SJSA1 (cell line): ENCODE data around the gene FLYWCH1. TPM values are rescaled to one million over a fixed set of nuclear protein-coding genes. Genes with fewer than 3 reads are reported as not detected.
"Not testable (repeated sequence)": the region's sequence is repeated elsewhere in the genome, so short reads cannot be mapped to it uniquely, and the experiment has no call there.

Experiments
- DNase-seq, 2 experiments: peaks; one replicate each; pipeline ENCODE4 v3.0.0-alpha.2; 2015 to 2020; ENCODE audit warnings: low spot score in 2 of 2, low read depth in 1 of 2
- H3K27ac ChIP-seq: fragments of 250-450 bp; sonication (Bioruptor Pico); 2 replicates; pipeline ENCODE4 v1.5.1; 2020; ENCODE audit warnings: mild to moderate bottlenecking, moderate library complexity
- H3K27me3 ChIP-seq: fragments of 250-450 bp; sonication (Bioruptor Pico); replicated peaks from 2 replicates; pipeline ENCODE4 v1.5.1; 2020; ENCODE audit warnings: mild to moderate bottlenecking, moderate library complexity
- H3K36me3 ChIP-seq: fragments of 250-450 bp; sonication (Bioruptor Pico); 2 replicates; pipeline ENCODE4 v1.5.1; 2020; ENCODE audit warnings: mild to moderate bottlenecking
- H3K4me1 ChIP-seq: fragments of 250-450 bp; sonication (Bioruptor Pico); replicated peaks from 2 replicates; pipeline ENCODE4 v1.6.1; 2021; ENCODE audit warnings: mild to moderate bottlenecking
- H3K4me3 ChIP-seq: fragments of 250-450 bp; sonication (Bioruptor Pico); 2 replicates; pipeline ENCODE4 v1.5.1; 2020; ENCODE audit warnings: mild to moderate bottlenecking
- H3K9me3 ChIP-seq: fragments of 250-450 bp; sonication (Bioruptor Pico); replicated peaks from 2 replicates; pipeline ENCODE4 v1.5.1; 2020; ENCODE audit warnings: mild to moderate bottlenecking
- total RNA-seq: library from RNA; depleted of rRNA; stranded (reverse); fragments of >200 nt; shearing (Covaris generic); gene quantifications from 2 replicates; pipeline ENCODE4 v1.2.3, GENCODE V29; 2014

The FLYWCH1 gene
- total RNA-seq, 1 experiment from 2014 or later = 14.7 TPM

DNA sequence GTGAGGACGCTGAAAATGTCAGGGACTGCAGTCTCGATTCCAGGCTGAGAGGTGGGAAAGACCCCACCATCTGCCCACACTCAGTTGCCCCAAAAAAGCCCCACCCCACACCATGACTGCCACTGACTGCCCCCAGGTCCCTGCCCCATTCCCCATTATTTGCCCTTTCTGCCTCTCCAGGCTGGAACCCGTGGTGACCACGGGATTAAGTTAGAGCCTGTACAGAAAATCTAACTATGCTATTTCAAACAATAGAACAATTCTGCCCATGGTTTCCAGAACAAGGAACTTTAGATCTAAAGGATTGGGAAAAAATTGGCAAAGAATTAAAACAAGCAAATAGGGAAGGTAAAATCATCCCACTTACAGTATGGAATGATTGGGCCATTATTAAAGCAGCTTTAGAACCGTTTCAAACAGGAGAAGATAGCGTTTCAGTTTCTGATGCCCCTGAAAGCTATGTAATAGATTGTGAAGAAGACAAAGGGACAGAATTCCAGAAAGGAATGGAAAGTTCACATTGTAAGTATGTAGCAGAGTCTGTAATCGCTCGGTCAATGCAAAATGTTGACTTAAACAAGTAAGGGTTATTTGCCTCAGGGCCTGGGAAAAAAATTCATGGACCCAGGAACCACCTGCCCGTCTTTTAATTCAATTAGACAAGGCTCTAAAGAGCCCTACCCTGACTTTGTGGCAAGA is 14.4 kb downstream of the FLYWCH1 start:
- no peak for DNase-seq
- no peak overlapping the region for H3K4me3 ChIP-seq
- no peak overlapping the region for H3K27ac ChIP-seq
- no peaks in the 10 kb centered on the region for H3K9me3 ChIP-seq
- no peaks in the 10 kb centered on the region for H3K27me3 ChIP-seq
- H3K4me1 ChIP-seq = peaks cover 5% of the 10 kb centered on the region; the same call in 1 of the 2 replicates
- H3K36me3 ChIP-seq = 0 out of 2 replicates have a peak, but pooled peaks cover 6% of the 10 kb centered on the region

DNA sequence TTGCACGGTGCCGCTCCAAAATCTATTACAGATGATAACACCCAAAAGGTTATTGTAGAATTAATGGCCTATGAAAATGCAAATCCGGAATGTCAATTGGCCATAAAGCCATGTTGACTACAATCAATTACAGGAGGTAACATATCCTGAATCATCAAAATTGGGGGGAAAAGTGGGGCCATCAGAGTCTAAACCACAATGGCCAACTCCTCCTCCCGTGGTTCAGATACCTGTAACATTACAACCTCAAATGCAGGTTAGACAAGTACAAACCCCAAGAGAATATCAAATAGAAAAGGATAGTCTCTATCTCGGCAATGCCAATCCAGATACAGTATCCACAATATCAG is 14.9 kb downstream of the FLYWCH1 start:
- no peak overlapping the region for H3K27ac ChIP-seq
- H3K9me3 ChIP-seq = no peaks in the 10 kb centered on the region
- H3K4me1 ChIP-seq = peaks cover 5% of the 10 kb centered on the region; the same call in 1 of the 2 replicates
- DNase-seq = no peak
- 0 out of 2 replicates have a peak, but pooled peaks cover 6% of the 10 kb centered on the region for H3K36me3 ChIP-seq
- no peak overlapping the region for H3K4me3 ChIP-seq
- H3K27me3 ChIP-seq = no peaks in the 10 kb centered on the region

DNA sequence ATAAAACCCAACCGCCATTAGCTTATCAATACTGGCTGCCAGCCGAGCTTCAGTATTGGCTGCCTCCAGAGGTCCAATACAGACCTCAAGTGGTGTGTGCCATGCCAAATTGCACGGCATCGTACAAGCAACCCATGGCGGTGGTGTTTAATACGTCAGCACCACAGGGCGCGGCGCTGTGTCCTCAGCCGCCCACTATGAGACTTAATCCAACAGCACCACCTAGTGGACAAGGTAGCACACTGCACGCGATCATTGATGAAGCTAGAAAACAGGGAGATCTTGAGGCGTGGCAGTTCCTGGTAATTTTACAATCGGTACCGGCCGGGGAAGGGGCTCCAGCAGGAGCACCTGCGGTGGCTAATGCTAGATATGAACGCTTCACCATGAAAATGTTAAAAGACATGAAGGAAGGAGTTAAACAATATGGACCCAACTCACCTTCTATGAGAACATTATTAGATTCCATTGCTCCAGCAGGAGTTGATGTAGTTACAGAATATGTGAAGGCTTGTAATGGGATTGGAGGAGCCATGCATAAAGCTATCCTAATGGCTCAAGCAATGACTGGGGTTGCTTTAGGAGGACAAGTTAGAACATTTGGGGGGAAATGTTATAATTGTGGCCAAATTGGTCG is 15.4 kb downstream of the FLYWCH1 start:
- Histone ChIP-seq H3K9me3 (no peaks in the 10 kb centered on the region), H3K27me3 (no peaks in the 10 kb centered on the region), H3K4me3 (no peak overlapping the region), H3K27ac (no peak overlapping the region), H3K4me1 (peaks cover 5% of the 10 kb centered on the region; the same call in 1 of the 2 replicates), H3K36me3 (0 out of 2 replicates have a peak, but pooled peaks cover 6% of the 10 kb centered on the region)
- peak; percentile 83 to 86 for DNase-seq

DNA sequence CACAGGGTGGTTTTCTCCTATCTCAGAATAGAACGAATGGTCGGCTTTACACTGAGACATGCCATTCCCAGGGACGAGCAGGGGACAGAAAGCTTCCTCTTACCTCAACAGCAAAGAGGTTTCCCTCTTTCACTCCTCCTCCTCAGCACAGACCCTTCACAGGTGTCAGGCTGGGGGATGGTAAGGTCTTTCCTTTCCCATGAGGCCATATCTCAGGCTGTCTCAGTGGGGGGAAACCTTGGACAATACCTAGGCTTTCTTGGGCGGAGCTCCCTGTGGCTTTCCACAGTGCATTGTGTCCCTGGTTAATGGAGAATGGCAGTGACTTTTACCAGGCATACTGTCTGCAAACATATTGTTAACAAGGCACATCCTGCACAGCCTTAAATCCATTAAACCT is 16.4 kb downstream of the FLYWCH1 start:
- DNase-seq, H3K4me3 ChIP-seq, H3K27ac ChIP-seq, H3K36me3 ChIP-seq, H3K9me3 ChIP-seq, H3K27me3 ChIP-seq, H3K4me1 ChIP-seq: not testable (repeated sequence)

DNA sequence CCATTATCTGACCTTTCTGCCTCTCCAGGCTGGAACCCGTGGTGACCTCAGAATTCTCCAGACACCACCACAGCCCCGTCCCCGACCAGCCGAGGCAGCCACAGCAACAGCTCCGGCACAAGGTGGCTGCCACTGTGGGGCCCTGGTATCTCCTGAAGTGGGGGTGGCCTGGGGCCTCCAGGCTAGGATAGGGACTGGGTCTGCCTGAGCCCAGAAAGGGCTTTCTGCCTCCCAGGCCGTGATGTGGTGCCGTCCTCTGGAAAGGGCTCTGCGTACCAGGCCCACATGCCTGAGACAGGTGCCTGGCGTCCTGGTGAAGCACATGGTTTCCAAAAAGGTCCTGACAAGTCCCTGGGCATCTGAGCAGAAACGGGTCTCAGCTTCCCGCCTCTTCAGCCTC is 17.1 kb downstream of the FLYWCH1 start:
- Histone ChIP-seq H3K36me3 (0 out of 2 replicates have a peak, but pooled peaks cover 6% of the 10 kb centered on the region), H3K4me3 (no peak overlapping the region), H3K4me1 (peaks cover 5% of the 10 kb centered on the region; the same call in 1 of the 2 replicates), H3K9me3 (no peaks in the 10 kb centered on the region), H3K27me3 (no peaks in the 10 kb centered on the region), H3K27ac (no peak overlapping the region)
- no peak for DNase-seq

DNA sequence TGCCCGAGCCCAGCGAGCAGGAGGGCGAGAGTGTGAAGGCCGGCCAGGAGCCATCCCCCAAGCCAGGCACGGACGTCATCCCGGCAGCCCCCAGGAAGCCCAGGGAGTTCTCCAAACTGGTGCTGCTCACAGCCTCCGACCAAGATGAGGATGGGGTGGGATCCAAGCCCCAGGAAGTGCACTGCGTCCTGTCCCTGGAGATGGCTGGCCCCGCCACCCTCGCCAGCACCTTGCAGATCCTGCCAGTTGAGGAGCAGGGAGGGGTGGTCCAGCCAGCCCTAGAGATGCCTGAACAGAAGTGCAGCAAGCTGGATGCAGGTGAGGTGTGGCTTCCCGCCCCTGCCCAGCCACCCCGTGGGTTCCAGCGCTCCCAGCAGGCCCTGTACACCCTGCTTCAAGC is 18.0 kb downstream of the FLYWCH1 start:
- no peaks in the 10 kb centered on the region for H3K9me3 ChIP-seq
- H3K36me3 ChIP-seq = peaks cover 6% of the 10 kb centered on the region; the same call in 1 of the 2 replicates
- H3K27me3 ChIP-seq = no peaks in the 10 kb centered on the region
- no peak for DNase-seq
- no peak overlapping the region for H3K4me3 ChIP-seq
- H3K4me1 ChIP-seq = peaks cover 5% of the 10 kb centered on the region; the same call in 1 of the 2 replicates
- no peak overlapping the region for H3K27ac ChIP-seq

DNA sequence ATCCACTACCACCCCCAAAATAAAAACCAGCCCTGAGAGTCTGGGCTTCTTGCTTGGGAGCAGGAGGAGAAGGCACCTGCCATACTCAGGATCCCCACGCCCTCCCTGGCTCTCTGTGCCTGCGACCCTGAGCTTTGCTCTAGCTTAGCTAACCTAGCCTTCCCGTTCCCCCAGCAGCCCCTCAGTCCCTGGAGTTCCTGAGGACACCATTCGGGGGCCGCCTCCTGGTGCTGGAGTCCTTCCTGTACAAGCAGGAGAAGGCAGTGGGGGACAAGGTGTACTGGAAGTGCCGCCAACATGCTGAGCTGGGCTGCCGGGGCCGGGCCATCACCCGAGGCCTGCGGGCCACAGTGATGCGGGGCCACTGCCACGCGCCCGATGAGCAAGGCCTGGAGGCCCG is 18.5 kb downstream of the FLYWCH1 start:
- H3K36me3 ChIP-seq = peaks cover 6% of the 10 kb centered on the region; the same call in 1 of the 2 replicates
- peaks cover 5% of the 10 kb centered on the region; the same call in 1 of the 2 replicates for H3K4me1 ChIP-seq
- H3K4me3 ChIP-seq = no peak overlapping the region
- H3K27ac ChIP-seq = no peak overlapping the region
- no peak for DNase-seq
- H3K27me3 ChIP-seq = no peaks in the 10 kb centered on the region
- no peaks in the 10 kb centered on the region for H3K9me3 ChIP-seq

DNA sequence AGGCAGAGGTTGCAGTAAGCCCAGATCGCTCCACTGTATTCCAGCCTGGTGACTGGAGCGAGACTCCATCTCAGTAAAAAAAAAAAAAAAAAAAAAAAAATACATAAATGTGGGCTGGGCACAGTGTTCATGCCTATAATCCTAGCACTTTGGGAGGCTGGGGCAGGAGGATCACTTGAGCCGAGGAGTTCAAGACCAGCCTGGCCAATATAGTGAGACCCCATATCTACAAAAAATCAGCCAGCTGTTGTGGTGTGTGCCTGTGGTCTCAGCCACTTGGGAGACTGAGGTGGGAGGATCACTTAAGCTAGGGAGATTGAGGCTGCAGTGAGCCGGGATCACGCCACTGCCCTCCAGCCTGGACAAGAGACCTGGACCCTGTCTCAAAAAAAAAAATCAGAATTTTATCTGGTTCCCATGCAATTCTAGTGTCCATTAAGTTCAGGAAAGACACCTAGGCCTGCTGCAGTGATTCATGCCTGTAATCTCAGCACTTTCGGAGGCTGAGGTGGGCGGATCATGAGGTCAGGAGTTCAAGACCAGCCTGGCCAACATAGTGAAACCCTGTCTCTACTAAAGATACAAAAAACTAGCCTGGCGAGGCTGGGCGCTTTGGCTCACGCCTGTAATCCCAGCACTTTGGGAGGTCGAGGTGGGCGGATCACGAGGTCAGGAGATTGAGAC is 19.6 kb downstream of the FLYWCH1 start:
- not testable (repeated sequence) for H3K4me1 ChIP-seq, H3K27me3 ChIP-seq, H3K4me3 ChIP-seq, H3K36me3 ChIP-seq, H3K9me3 ChIP-seq, DNase-seq, H3K27ac ChIP-seq

DNA sequence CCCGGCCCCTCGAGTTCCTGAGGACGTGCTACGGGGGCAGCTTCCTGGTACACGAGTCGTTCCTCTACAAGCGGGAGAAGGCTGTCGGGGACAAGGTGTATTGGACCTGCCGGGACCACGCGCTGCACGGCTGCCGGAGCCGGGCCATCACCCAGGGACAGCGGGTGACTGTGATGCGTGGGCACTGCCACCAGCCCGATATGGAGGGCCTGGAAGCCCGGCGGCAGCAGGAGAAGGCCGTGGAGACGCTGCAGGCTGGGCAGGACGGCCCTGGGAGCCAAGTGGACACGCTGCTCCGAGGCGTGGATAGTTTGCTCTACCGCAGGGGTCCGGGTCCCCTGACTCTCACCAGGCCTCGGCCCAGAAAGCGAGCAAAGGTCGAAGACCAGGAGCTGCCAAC is 21.4 kb downstream of the FLYWCH1 start:
- Histone ChIP-seq H3K27ac (no peak overlapping the region), H3K4me3 (no peak overlapping the region), H3K9me3 (no peaks in the 10 kb centered on the region), H3K27me3 (no peaks in the 10 kb centered on the region), H3K4me1 (no peaks in the 10 kb centered on the region), H3K36me3 (peaks cover 16% of the 10 kb centered on the region)
- no peak for DNase-seq

DNA sequence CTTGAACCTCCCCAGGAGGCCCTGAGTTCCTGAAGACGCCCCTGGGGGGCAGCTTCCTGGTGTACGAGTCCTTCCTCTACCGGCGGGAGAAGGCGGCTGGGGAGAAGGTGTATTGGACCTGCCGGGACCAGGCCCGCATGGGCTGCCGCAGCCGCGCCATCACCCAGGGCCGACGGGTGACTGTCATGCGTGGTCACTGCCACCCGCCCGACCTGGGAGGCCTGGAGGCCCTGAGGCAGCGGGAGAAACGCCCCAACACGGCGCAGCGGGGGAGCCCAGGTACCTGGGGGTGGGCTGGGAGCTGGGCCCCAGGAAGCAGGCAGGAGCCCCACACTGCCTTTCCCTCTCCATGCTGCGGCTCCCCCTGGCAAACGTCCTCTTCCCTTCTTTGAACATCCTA is 22.0 kb downstream of the FLYWCH1 start:
- H3K36me3 ChIP-seq = peaks cover 18% of the 10 kb centered on the region
- H3K4me1 ChIP-seq = no peaks in the 10 kb centered on the region
- no peaks in the 10 kb centered on the region for H3K9me3 ChIP-seq
- no peak overlapping the region for H3K27ac ChIP-seq
- no peaks in the 10 kb centered on the region for H3K27me3 ChIP-seq
- DNase-seq = no peak
- no peak overlapping the region for H3K4me3 ChIP-seq

DNA sequence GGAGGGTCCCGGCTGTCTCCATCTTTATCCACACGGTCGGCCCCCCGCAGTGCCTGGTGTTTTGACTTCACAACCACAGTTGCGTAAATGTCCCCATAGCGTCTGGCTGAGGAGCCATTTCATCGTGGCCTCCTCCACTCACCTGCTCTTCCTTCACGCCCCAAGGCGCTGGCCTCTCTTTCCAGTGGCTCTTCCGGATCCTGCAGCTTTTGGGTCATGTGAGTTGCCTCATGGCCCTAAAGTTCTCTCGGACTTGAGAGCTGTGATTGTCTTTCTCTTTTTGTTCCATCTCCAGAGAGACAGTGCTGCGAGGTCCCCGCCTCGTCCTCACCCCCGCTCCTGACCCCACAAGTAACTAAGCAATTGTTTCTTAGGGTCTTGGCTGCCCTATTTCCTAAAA is 22.7 kb downstream of the FLYWCH1 start:
- no peaks in the 10 kb centered on the region for H3K4me1 ChIP-seq

DNA sequence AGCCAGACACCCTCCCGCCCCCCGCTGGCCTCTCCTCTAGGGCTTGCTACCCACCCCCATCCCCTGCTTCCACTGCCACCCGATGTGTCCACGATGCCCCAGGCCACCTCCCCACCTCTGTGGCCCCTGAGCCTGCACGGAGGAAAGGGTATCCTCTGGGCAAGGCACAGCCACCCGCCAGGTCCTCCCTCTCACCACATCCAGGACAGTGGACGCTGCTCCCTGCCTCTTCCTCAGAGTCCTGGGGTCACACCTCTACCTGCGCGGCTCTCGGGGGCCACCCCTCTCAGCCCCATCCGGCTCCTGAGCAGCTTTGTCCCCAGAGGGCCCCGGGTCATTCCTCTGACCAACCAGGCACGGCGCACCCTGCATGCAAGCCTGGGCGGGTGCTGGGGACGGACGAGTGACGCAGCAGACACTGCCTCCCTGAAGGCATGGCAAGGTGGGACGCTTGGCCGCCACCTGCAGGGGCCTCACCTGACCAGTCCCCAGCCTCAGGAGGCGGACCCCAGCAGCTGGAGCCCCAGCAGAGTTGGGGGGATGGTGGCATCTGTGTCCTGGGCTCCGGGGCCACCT is 24.8 kb downstream of the FLYWCH1 start:
- Histone ChIP-seq H3K27me3 (no peaks in the 10 kb centered on the region), H3K4me1 (no peaks in the 10 kb centered on the region), H3K36me3 (peaks cover 33% of the 10 kb centered on the region), H3K4me3 (no peak overlapping the region), H3K9me3 (no peaks in the 10 kb centered on the region), H3K27ac (no peak overlapping the region)
- DNase-seq = no peak

More for the DNA sequence above, 22.7 kb downstream of the FLYWCH1 start:
- H3K27ac ChIP-seq = no peak overlapping the region
- no peak for DNase-seq
- no peaks in the 10 kb centered on the region for H3K27me3 ChIP-seq
- no peaks in the 10 kb centered on the region for H3K9me3 ChIP-seq
- peaks cover 25% of the 10 kb centered on the region for H3K36me3 ChIP-seq
- H3K4me3 ChIP-seq = no peak overlapping the region

DNA sequence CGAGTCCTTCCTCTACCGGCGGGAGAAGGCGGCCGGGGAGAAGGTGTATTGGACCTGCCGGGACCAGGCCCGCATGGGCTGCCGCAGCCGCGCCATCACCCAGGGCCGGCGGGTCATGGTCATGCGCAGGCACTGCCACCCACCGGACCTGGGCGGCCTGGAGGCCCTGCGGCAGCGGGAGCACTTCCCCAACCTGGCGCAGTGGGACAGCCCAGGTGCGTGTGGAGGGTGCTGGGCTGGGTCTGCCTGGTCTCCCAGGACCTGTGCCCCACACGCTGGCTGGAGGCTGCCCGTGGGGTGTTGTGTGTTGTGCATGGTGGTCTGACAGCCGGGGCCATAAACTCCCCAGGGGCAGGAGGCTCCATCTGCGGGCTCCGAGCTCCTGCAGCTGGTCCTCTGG is 25.4 kb downstream of the FLYWCH1 start:
- H3K4me1 ChIP-seq = no peaks in the 10 kb centered on the region
- no peak overlapping the region for H3K4me3 ChIP-seq
- no peak for DNase-seq
- no peak overlapping the region for H3K27ac ChIP-seq
- no peaks in the 10 kb centered on the region for H3K27me3 ChIP-seq
- H3K9me3 ChIP-seq = no peaks in the 10 kb centered on the region
- peaks cover 33% of the 10 kb centered on the region for H3K36me3 ChIP-seq

DNA sequence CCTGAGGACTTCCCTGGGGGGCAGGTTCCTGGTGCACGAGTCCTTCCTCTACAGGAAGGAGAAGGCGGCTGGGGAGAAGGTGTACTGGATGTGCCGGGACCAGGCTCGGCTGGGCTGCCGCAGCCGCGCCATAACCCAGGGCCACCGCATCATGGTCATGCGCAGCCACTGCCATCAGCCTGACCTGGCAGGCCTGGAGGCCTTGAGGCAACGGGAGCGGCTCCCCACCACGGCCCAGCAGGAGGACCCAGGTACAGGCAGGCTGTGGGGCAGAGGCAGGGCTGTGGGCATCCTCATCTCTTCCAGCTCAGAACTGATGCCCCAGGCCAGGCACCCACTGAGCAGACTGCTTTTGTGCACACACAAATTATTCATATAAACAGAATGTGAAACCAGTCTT is 26.5 kb downstream of the FLYWCH1 start:
- Histone ChIP-seq H3K27ac (no peak overlapping the region), H3K27me3 (no peaks in the 10 kb centered on the region), H3K9me3 (no peaks in the 10 kb centered on the region), H3K4me1 (no peaks in the 10 kb centered on the region), H3K4me3 (no peak overlapping the region), H3K36me3 (peaks cover 33% of the 10 kb centered on the region)
- DNase-seq = no peak
